Uterus (tissue), 4 donors: ENCODE measurements around the gene CYBRD1. TPM values are rescaled to one million over a fixed set of nuclear protein-coding genes. Genes with fewer than 3 reads are reported as not detected.

Experiments
- DNase-seq, 2 donors: peaks; one replicate each; pipeline ENCODE4 v3.0.0-alpha.2; 2019 to 2020
- H3K27ac ChIP-seq, 2 donors: fragments of 200-600 bp; sonication (generic); 1 replicate in 1 of 2; 2 replicates in 1 of 2; pipeline ENCODE4 v1.5.1; 2016 to 2018
- H3K27me3 ChIP-seq, 2 donors: fragments of 200-600 bp; sonication (generic); one replicate each; pipeline ENCODE4 v1.5.1; 2018 to 2019; ENCODE audit warnings: control low read depth in 1 of 2
- H3K36me3 ChIP-seq, 2 donors: fragments of 200-600 bp; sonication (generic); one replicate each; pipeline ENCODE4 v1.5.1; 2019; ENCODE audit warnings: control low read depth in 1 of 2
- H3K4me1 ChIP-seq, 2 donors: fragments of 200-600 bp; sonication (generic); one replicate each; pipeline ENCODE4 v1.5.1; 2018 to 2019; ENCODE audit warnings: control low read depth in 1 of 2
- H3K4me3 ChIP-seq, 2 donors: fragments of 200-600 bp; sonication (generic); 1 replicate in 1 of 2; 2 replicates in 1 of 2; pipeline ENCODE4 v1.5.1; 2018 to 2019; ENCODE audit warnings: mild to moderate bottlenecking in 1 of 2
- H3K9me3 ChIP-seq, 2 donors: fragments of 200-600 bp; sonication (generic); one replicate each; pipeline ENCODE4 v1.5.1; 2019; ENCODE audit warnings: control low read depth in 1 of 2
- POLR2A ChIP-seq, 2 donors: fragments of 450-650 bp; IDR thresholded peaks; one replicate each; pipeline ENCODE4 v1.6.1; 2016; ENCODE audit warnings: antibody characterized with exemption in 2 of 2, mild to moderate bottlenecking in 1 of 2, moderate library complexity in 1 of 2
- intact Hi-C: fragments of 100-400 bp; cut with DNase I; formaldehyde crosslinking; loops from one replicate; pipeline ENCODE4 v1.15.1; 2023; ENCODE audit warnings: low total_unique reads
- total RNA-seq, 4 donors: library from RNA; depleted of rRNA in 3 of 4; stranded (reverse); fragments of >200 nt in 3 of 4; gene quantifications; one replicate each; pipeline versions ENCODE4 v1.1.0 to v1.2.4, GENCODE V29; 2014 to 2023
- TF ChIP-seq, protein P1 (sequence below), 4 experiments: fragments of 200-600 bp in 2 of 4; fragments of 450-650 bp in 2 of 4; sonication (generic) in 2 of 4; IDR thresholded peaks; one replicate each; pipeline ENCODE4 v1.5.1; 2016 to 2019; ENCODE audit warnings: antibody characterized with exemption in 4 of 4, mild to moderate bottlenecking in 2 of 4, moderate library complexity in 1 of 4
- donor health status: DM: yes; HTN: yes; CAD: no.

CYBRD1 gene
- total RNA-seq, 4 donors from 2014 or later = 108 to 335 (median 219) TPM

DNA sequence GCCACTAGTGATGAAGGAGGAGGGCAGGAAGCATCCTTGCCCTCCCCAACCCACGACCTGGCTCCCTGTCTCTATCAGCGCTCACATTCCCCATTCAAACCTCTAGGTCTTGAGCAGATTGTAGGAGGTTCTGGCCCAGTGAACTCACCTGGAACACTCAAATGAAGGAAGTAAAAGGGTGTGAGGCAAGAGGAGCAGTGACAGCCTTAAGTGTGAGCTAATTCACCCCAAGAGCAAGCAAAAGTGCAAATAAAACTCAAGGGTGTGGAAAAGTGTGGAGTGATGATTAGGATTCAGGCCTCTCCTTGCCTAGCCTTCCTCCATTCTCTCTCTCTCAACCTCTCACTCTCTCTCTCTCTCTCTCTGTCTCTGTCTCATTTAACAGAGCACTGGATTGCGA, 41.0 kb downstream of the CYBRD1 start:
- no peak for DNase-seq
- TF ChIP-seq, protein P1, sequence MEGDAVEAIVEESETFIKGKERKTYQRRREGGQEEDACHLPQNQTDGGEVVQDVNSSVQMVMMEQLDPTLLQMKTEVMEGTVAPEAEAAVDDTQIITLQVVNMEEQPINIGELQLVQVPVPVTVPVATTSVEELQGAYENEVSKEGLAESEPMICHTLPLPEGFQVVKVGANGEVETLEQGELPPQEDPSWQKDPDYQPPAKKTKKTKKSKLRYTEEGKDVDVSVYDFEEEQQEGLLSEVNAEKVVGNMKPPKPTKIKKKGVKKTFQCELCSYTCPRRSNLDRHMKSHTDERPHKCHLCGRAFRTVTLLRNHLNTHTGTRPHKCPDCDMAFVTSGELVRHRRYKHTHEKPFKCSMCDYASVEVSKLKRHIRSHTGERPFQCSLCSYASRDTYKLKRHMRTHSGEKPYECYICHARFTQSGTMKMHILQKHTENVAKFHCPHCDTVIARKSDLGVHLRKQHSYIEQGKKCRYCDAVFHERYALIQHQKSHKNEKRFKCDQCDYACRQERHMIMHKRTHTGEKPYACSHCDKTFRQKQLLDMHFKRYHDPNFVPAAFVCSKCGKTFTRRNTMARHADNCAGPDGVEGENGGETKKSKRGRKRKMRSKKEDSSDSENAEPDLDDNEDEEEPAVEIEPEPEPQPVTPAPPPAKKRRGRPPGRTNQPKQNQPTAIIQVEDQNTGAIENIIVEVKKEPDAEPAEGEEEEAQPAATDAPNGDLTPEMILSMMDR (IDR thresholded peaks at IDR 0.05) = no peak
- TF ChIP-seq POLR2A (IDR thresholded peaks at IDR 0.05) = no peak
- H3K36me3 ChIP-seq = no peaks in the 10 kb centered on the region
- no peaks in the 10 kb centered on the region for H3K27me3 ChIP-seq
- H3K4me3 ChIP-seq = no peak overlapping the region
- no peaks in the 10 kb centered on the region for H3K9me3 ChIP-seq
- no peaks in the 10 kb centered on the region for H3K4me1 ChIP-seq
- H3K27ac ChIP-seq = no peak overlapping the region
- intact Hi-C loops = no loop called here

DNA sequence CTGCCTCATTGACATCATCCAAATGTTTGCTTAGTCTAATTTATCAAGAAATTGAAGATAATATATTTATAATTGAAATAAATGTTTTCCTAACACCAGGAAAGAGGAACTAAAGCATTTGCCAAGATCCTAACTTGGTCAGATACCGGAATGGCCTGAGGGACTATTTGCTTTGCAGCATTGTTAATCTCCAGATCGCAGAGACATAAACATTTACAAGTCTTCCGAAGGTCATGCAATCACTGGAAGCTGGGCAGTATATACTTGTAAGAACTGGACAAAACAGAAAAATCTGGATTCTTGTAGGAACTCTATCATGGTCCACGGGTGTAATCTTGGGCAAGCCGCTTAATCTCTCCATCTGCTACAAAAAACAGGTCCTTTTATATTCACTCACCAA, 42.2 kb downstream of the CYBRD1 start:
- no peak for DNase-seq
- intact Hi-C loops = no loop called here
- TF ChIP-seq, protein P1 (IDR thresholded peaks at IDR 0.05) = no peak
- no peak for TF ChIP-seq POLR2A (IDR thresholded peaks at IDR 0.05)
- no peaks in the 10 kb centered on the region for H3K36me3 ChIP-seq
- no peak overlapping the region for H3K4me3 ChIP-seq
- H3K4me1 ChIP-seq = no peaks in the 10 kb centered on the region
- H3K27ac ChIP-seq = no peak overlapping the region
- no peaks in the 10 kb centered on the region for H3K27me3 ChIP-seq
- no peaks in the 10 kb centered on the region for H3K9me3 ChIP-seq

DNA sequence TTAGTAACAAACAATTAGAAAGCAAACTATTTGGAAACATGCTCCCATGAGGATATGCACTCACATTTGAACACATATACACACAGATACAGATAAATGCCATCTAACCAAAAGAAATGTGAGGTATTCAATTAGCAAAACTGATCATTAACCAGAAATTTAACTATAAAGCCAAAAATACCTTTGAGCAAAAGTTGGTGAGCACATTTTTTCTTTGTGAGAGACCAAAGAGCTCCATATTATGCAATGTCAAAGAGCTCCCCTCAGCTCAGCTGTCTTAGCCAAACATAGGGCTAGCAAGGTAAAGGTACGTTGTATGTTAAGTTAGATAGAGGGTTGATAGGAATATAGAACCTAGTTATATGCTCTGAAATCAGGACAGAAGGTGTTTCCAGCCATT, 43.8 kb downstream of the CYBRD1 start:
- DNase-seq = no peak
- Histone ChIP-seq H3K36me3 (no peaks in the 10 kb centered on the region), H3K4me1 (no peaks in the 10 kb centered on the region), H3K9me3 (no peaks in the 10 kb centered on the region), H3K4me3 (no peak overlapping the region), H3K27ac (no peak overlapping the region), H3K27me3 (no peaks in the 10 kb centered on the region)
- no peak for TF ChIP-seq POLR2A (IDR thresholded peaks at IDR 0.05)
- TF ChIP-seq, protein P1 (IDR thresholded peaks at IDR 0.05) = no peak
- intact Hi-C loops = no loop called here

DNA sequence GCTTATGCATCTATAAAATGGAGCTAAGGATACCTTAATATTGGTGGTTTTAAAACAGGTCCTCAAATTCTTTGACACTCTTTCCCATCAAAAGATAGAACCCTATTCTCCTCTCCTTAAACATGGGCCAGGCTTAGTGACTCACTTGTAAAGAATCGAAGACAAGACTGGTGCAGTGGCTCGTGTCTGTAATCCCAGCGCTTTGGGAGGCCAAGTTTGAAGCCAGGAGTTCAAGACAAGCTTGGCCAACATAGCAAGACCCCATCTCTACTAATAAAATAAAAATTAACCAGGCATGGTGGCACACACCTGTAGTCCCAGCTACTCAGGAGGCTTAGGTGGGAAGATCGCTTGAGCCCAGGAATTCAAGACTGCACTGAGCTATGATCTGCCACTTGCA, 44.5 kb downstream of the CYBRD1 start:
- Histone ChIP-seq H3K27ac (no peak overlapping the region), H3K9me3 (no peaks in the 10 kb centered on the region), H3K4me1 (no peaks in the 10 kb centered on the region), H3K36me3 (no peaks in the 10 kb centered on the region), H3K27me3 (no peaks in the 10 kb centered on the region), H3K4me3 (no peak overlapping the region)
- intact Hi-C loops = no loop called here
- no peak for DNase-seq
- TF ChIP-seq, protein P1 (IDR thresholded peaks at IDR 0.05) = no peak
- TF ChIP-seq POLR2A (IDR thresholded peaks at IDR 0.05) = no peak

DNA sequence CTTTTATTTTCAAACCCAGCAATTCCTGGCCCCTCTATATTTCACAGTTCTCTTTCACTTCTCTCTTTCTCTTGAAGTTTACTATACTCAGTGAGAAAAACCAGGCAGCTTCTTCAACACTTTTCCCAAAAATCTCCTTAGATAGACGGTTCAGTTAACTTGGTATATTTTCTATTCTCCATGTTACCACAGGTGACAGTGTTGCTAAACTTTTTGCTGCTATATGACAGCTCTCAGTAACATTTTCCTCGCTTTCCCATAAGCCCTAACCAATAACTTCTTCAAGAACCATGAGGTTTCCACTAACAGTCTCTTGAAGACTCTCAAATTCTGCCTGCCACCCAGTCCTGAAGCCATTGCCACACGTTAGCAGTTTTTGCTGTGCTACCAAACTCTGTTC, 45.8 kb downstream of the CYBRD1 start:
- TF ChIP-seq, protein P1 (IDR thresholded peaks at IDR 0.05) = no peak
- TF ChIP-seq POLR2A (IDR thresholded peaks at IDR 0.05) = no peak
- Histone ChIP-seq H3K9me3 (no peaks in the 10 kb centered on the region), H3K36me3 (no peaks in the 10 kb centered on the region), H3K4me1 (no peaks in the 10 kb centered on the region), H3K27ac (no peak overlapping the region), H3K27me3 (no peaks in the 10 kb centered on the region), H3K4me3 (no peak overlapping the region)
- DNase-seq = no peak
- intact Hi-C loops = no loop called here
